Gastrocnemius medialis (tissue), 4 donors: ENCODE data around the gene MAP3K9. TPM values are rescaled to one million over a fixed set of nuclear protein-coding genes. Genes with fewer than 3 reads are reported as not detected.
"Not testable (repeated sequence)": the region's sequence is repeated elsewhere in the genome, so short reads cannot be mapped to it uniquely, and the experiment has no call there.

Source experiments
- ATAC-seq, 2 donors: fragments of 150-250 bp; one replicate each; pipeline ENCODE4 v1.9.1; 2016
- DNase-seq, 2 donors: peaks; one replicate each; pipeline ENCODE4 v3.0.0-alpha.2; 2019
- H3K27ac ChIP-seq, 4 donors: fragments of 200-600 bp; sonication (generic); 1 replicate in 1 of 4; 2 replicates in 3 of 4; pipeline ENCODE4 v1.5.1; 2016 to 2018; ENCODE audit warnings: mild to moderate bottlenecking in 2 of 4, moderate library complexity in 1 of 4
- H3K27me3 ChIP-seq, 3 donors: fragments of 200-600 bp; sonication (generic) in 2 of 3; 1 replicate in 1 of 3; 2 replicates in 2 of 3; pipeline versions ENCODE4 v1.5.1 to v1.6.0; 2016 to 2019; ENCODE audit warnings: mild to moderate bottlenecking in 1 of 3, moderate library complexity in 1 of 3
- H3K36me3 ChIP-seq, 2 donors: fragments of 200-600 bp; sonication (generic) in 1 of 2; one replicate each; pipeline ENCODE4 v1.5.1; 2017 to 2018
- H3K4me1 ChIP-seq, 2 donors: fragments of 200-600 bp; sonication (generic) in 1 of 2; one replicate each; pipeline ENCODE4 v1.5.1; 2016 to 2017; ENCODE audit warnings: mild to moderate bottlenecking in 2 of 2
- H3K4me3 ChIP-seq, 4 donors: fragments of 200-600 bp; sonication (generic) in 3 of 4; 1 replicate in 1 of 4; 2 replicates in 3 of 4; pipeline ENCODE4 v1.5.1; 2016 to 2019; ENCODE audit warnings: mild to moderate bottlenecking in 2 of 4
- H3K9me3 ChIP-seq, 3 donors: fragments of 200-600 bp; sonication (generic) in 2 of 3; 1 replicate in 1 of 3; 2 replicates in 2 of 3; pipeline ENCODE4 v1.5.1; 2016 to 2019
- POLR2A ChIP-seq, 2 donors: fragments of 450-650 bp; IDR thresholded peaks; one replicate each; pipeline ENCODE4 v1.6.1; 2017; ENCODE audit warnings: antibody characterized with exemption in 2 of 2, mild to moderate bottlenecking in 2 of 2, moderate library complexity in 2 of 2
- in situ Hi-C, 4 donors: fragments of 200-750 bp; cut with MboI; loops; one replicate each; pipeline versions ENCODE4 v1.15.0 to v1.8.0; 2017; ENCODE audit warnings: low sequenced_read_pairs in 4 of 4
- intact Hi-C: fragments of 100-400 bp; cut with DNase I; formaldehyde crosslinking; loops from one replicate; pipeline ENCODE4 v1.15.1; 2023; ENCODE audit warnings: low total_unique reads
- total RNA-seq, 4 donors: library from RNA; depleted of rRNA; stranded (reverse); fragments of >200 nt; gene quantifications; one replicate each; pipeline versions ENCODE4 v1.1.0 to v1.2.3, GENCODE V29; 2016
- TF ChIP-seq, protein P1 (sequence below), 5 experiments: fragments of 450-650 bp in 3 of 5; fragments of 200-600 bp in 2 of 5; sonication (generic) in 2 of 5; IDR thresholded peaks in 4 of 5; conservative IDR thresholded peaks in 1 of 5; 1 replicate in 4 of 5; 2 replicates in 1 of 5; pipeline ENCODE4 v1.5.1; 2016 to 2019; ENCODE audit warnings: antibody characterized with exemption in 5 of 5, mild to moderate bottlenecking in 3 of 5, moderate library complexity in 3 of 5

Gene MAP3K9
- total RNA-seq, 4 donors from 2014 or later: 2.4 to 5.0 (median 2.5) TPM

DNA sequence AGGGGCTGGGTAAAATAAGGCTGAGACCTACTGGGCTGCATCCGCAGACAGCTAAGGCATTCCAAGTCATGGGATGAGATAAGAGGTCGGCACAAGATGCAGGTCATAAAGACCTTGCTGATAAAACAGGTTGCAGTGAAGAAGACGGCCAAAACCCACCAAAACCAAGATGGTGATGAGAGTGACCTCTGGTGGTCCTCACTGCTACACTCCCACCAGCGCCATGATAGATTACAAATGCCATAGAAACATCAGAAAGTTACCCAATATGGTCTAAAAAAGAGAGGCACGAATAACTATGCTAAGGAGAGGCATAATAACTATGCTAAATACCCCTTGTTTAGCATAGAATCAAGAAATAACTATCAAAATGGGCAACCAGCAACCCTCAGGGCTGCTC, 46.2 kb upstream of the MAP3K9 start:
- H3K4me3 ChIP-seq: no peak overlapping the region
- no peak for TF ChIP-seq POLR2A (IDR thresholded peaks at IDR 0.05)
- TF ChIP-seq, protein P1, sequence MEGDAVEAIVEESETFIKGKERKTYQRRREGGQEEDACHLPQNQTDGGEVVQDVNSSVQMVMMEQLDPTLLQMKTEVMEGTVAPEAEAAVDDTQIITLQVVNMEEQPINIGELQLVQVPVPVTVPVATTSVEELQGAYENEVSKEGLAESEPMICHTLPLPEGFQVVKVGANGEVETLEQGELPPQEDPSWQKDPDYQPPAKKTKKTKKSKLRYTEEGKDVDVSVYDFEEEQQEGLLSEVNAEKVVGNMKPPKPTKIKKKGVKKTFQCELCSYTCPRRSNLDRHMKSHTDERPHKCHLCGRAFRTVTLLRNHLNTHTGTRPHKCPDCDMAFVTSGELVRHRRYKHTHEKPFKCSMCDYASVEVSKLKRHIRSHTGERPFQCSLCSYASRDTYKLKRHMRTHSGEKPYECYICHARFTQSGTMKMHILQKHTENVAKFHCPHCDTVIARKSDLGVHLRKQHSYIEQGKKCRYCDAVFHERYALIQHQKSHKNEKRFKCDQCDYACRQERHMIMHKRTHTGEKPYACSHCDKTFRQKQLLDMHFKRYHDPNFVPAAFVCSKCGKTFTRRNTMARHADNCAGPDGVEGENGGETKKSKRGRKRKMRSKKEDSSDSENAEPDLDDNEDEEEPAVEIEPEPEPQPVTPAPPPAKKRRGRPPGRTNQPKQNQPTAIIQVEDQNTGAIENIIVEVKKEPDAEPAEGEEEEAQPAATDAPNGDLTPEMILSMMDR (IDR thresholded peaks at IDR 0.05 in 4 of 5, conservative IDR thresholded peaks at IDR 0.05 in 1 of 5): no peak
- no peaks in the 10 kb centered on the region for H3K4me1 ChIP-seq
- H3K36me3 ChIP-seq: no peaks in the 10 kb centered on the region
- intact Hi-C loops: no loop called here
- no peaks in the 10 kb centered on the region for H3K27me3 ChIP-seq
- H3K27ac ChIP-seq: no peak overlapping the region
- no peaks in the 10 kb centered on the region for H3K9me3 ChIP-seq
- no peak for DNase-seq
- no peak for ATAC-seq
- in situ Hi-C loops: no loop called here

DNA sequence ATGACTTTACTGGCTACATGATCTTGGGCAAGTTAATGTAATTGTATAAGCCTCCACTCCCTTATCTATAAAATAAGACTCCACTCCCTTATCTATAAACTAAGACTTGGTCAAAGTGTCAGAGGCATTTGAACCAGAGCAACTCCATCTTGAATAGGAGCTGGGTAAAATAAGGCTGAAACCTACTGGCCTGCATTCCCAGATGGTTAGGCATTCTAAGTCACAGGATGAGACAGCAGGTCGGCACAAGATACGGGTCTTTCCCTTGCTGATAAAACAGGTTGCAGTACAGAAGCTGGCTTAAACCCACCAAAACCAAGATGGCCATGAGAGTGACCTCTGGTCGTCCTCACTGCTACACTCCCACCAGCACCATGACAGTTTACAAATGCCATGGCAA, 44.3 kb upstream of the MAP3K9 start:
- ATAC-seq, intact Hi-C loops, H3K4me1 ChIP-seq, in situ Hi-C loops, H3K36me3 ChIP-seq, H3K27ac ChIP-seq, H3K4me3 ChIP-seq, H3K9me3 ChIP-seq, DNase-seq, H3K27me3 ChIP-seq: not testable (repeated sequence)

DNA sequence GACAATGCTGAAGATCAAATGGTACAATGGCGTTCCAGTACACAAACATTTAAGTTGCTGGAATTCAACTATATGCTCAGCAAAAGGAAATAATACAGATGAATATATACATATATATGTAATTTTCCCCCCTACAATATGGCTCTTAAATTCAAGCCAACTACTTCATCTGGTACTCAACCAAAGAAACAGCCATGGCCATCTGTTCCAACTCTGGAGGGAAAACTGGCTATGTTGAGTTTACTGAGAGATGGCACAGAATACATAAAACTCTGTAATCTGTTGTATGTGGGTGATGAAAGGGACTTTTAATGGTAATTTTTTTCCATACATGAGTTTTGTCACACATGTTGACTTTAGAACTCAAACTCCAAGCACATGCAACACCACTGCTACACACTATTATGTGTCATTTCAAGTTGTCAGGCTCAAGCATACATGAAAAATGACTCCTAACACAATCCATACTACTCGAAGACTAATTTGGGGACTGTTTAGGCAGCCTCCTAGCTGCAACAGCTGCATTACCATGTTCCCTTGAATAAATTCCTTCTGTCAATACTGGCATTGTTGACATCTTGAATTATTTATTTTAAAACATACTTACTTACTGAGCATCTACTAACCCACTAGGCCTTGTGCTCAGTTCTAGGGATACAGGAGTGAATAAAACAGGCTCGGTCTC, 38.2 kb upstream of the MAP3K9 start:
- in situ Hi-C loops: no loop called here
- DNase-seq (no peak), ATAC-seq (no peak)
- no peak overlapping the region for H3K27ac ChIP-seq
- H3K4me1 ChIP-seq: no peaks in the 10 kb centered on the region
- TF ChIP-seq POLR2A (IDR thresholded peaks at IDR 0.05): no peak
- TF ChIP-seq, protein P1 (IDR thresholded peaks at IDR 0.05 in 4 of 5, conservative IDR thresholded peaks at IDR 0.05 in 1 of 5): no peak
- H3K4me3 ChIP-seq: no peak overlapping the region
- intact Hi-C loops: no loop called here
- H3K36me3 ChIP-seq: no peaks in the 10 kb centered on the region
- H3K9me3 ChIP-seq: no peaks in the 10 kb centered on the region
- no peaks in the 10 kb centered on the region for H3K27me3 ChIP-seq

DNA sequence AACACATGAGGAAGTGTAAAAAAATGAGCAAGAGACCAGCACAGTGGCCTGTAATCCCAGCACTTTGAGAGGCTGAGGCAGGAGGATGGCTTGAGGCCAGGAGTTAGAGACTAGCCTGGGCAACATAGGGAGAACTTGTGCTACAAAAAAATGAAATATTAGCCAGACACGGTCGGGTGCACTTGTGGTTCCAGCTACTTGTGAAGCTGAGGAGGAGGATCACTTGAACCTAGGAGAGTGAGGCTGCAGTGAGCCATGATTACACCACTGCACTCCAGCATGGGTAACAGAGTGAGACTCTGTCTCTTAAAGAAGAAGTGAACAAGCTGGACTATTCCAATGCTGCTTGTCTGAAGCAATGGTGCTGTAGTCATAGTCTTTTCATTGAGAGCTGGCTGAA, 36.3 kb upstream of the MAP3K9 start:
- in situ Hi-C loops (no loop called here), intact Hi-C loops (no loop called here)
- Histone ChIP-seq H3K27ac (no peak overlapping the region), H3K4me3 (no peak overlapping the region), H3K27me3 (no peaks in the 10 kb centered on the region), H3K4me1 (no peaks in the 10 kb centered on the region), H3K9me3 (no peaks in the 10 kb centered on the region), H3K36me3 (no peaks in the 10 kb centered on the region)
- no peak for DNase-seq
- TF ChIP-seq, protein P1 (IDR thresholded peaks at IDR 0.05 in 4 of 5, conservative IDR thresholded peaks at IDR 0.05 in 1 of 5): no peak
- TF ChIP-seq POLR2A (IDR thresholded peaks at IDR 0.05): no peak
- ATAC-seq: no peak

DNA sequence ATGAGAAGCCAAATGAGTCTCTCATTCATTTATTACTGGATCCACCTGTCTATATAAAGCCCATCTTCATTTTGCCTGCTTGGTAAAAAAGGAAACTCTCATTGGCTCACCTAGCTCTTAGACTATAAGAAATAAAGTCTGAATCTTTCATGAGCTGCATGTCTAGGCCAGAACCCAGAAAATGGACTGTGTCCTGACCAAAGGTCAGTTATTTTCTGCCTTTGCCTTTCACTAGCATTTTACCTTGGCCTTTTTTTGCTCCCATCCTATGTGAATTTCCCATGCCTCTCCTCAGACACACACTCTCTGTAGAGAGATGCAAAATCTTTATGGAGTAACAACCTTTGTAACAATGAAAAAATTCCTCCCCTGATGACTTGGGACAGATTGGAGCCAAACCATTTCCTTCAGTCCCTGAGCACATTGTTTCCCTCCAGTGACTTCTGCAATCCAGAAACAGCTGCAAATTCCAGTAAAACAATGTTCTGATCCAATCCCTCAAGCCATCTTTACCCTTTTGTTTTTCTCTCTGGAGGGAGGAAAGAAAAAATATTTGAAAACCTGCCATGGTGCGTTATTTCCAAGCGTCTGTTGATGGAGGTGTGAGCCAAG, 33.6 kb upstream of the MAP3K9 start:
- no peaks in the 10 kb centered on the region for H3K4me1 ChIP-seq
- DNase-seq (no peak), ATAC-seq (peak in 1 of 2 donors; percentile 19)
- no peak overlapping the region for H3K4me3 ChIP-seq
- no peak for TF ChIP-seq POLR2A (IDR thresholded peaks at IDR 0.05)
- TF ChIP-seq, protein P1 (IDR thresholded peaks at IDR 0.05 in 4 of 5, conservative IDR thresholded peaks at IDR 0.05 in 1 of 5): no peak
- H3K9me3 ChIP-seq: no peaks in the 10 kb centered on the region
- no peaks in the 10 kb centered on the region for H3K27me3 ChIP-seq
- H3K27ac ChIP-seq: peak overlapping the region in 1 of 4 donors; percentile 35
- no peaks in the 10 kb centered on the region for H3K36me3 ChIP-seq
- in situ Hi-C loops: no loop called here
- intact Hi-C loops: no loop called here
